HEK293 (cell line): ENCODE results near the gene INSM1.

Experiments
- CTCF ChIA-PET: fragments of 350-600 bp; formaldehyde crosslinking; extraction: SDS; loops from one replicate; lab custom pipeline; 2021; ENCODE audit warnings: antibody characterized with exemption; lab: Yijun Ruan, JAX
- POLR2A ChIA-PET: fragments of 300-600 bp; formaldehyde crosslinking; extraction: SDS; loops from one replicate; lab custom pipeline; 2020; ENCODE audit warnings: antibody characterized with exemption, inconsistent platforms; lab: Yijun Ruan, JAX
- H3K27ac ChIP-seq: fragments of 200-500 bp; sonication (Bioruptor generic); 2 replicates; pipeline ENCODE4 v1.5.1; 2014; ENCODE audit warnings: low read depth, low read length, control low read depth, inconsistent platforms; ENCODE audit errors: extremely low read depth
- H3K36me3 ChIP-seq, 2 experiments: fragments of 200-500 bp in 1 of 2; sonication (Bioruptor generic) in 1 of 2; 1 replicate in 1 of 2; 2 replicates in 1 of 2; pipeline ENCODE4 v1.5.1; 2014 to 2017; ENCODE audit warnings: inconsistent platforms in 2 of 2, low read length in 2 of 2; ENCODE audit not compliant: control insufficient read depth in 2 of 2, insufficient read depth in 1 of 2
- H3K4me1 ChIP-seq: fragments of 200-500 bp; sonication (Bioruptor generic); 2 replicates; pipeline ENCODE4 v1.5.1; 2014; ENCODE audit warnings: mild to moderate bottlenecking, low read length, inconsistent platforms; ENCODE audit not compliant: control insufficient read depth, insufficient read depth
- H3K4me3 ChIP-seq: 2 replicates; pipeline ENCODE4 v1.5.1; 2011; ENCODE audit warnings: low read depth, mild to moderate bottlenecking, control low read depth, low read length, moderate library complexity
- H3K9me3 ChIP-seq: fragments of 200-500 bp; sonication (Bioruptor generic); 2 replicates; pipeline ENCODE4 v1.5.1; 2014; ENCODE audit warnings: low read depth, low read length, inconsistent platforms; ENCODE audit not compliant: control insufficient read depth, insufficient read depth
- AEBP2 ChIP-seq: fragments of 450-650 bp; formaldehyde crosslinking; IDR thresholded peaks from 2 replicates; pipeline ENCODE4 v1.5.1; 2016; ENCODE audit warnings: missing biosample characterization, missing genetic modification characterization, borderline replicate concordance
- BCL11B ChIP-seq: fragments of 450-650 bp; formaldehyde crosslinking; IDR thresholded peaks from 2 replicates; pipeline ENCODE4 v1.5.1; 2016; ENCODE audit warnings: low read depth, missing biosample characterization, missing genetic modification characterization
- GLI4 ChIP-seq: fragments of 450-650 bp; formaldehyde crosslinking; IDR thresholded peaks from 2 replicates; pipeline ENCODE4 v1.5.1; 2016; ENCODE audit warnings: missing biosample characterization, missing genetic modification characterization
- TRIM28 ChIP-seq: IDR thresholded peaks from 2 replicates; pipeline ENCODE4 v1.6.1; 2011; ENCODE audit warnings: low read length, control low read depth, borderline replicate concordance
- ZBTB8A ChIP-seq: fragments of 450-650 bp; formaldehyde crosslinking; IDR thresholded peaks from 2 replicates; pipeline ENCODE4 v1.5.1; 2016; ENCODE audit warnings: missing biosample characterization, missing genetic modification characterization
- ZNF174 ChIP-seq: fragments of 450-650 bp; formaldehyde crosslinking; IDR thresholded peaks from 2 replicates; pipeline ENCODE4 v1.5.0; 2017; ENCODE audit warnings: missing biosample characterization, mild to moderate bottlenecking, missing genetic modification characterization
- ZNF202 ChIP-seq: fragments of 450-650 bp; formaldehyde crosslinking; IDR thresholded peaks from 2 replicates; pipeline ENCODE4 v1.5.1; 2016; ENCODE audit warnings: missing biosample characterization, missing genetic modification characterization, borderline replicate concordance
- ZNF23 ChIP-seq: fragments of 450-650 bp; formaldehyde crosslinking; IDR thresholded peaks from 2 replicates; pipeline ENCODE4 v1.5.1; 2016; ENCODE audit warnings: missing biosample characterization, missing genetic modification characterization, borderline replicate concordance
- ZNF362 ChIP-seq: fragments of 450-650 bp; formaldehyde crosslinking; IDR thresholded peaks from 2 replicates; pipeline ENCODE4 v1.5.1; 2016; ENCODE audit warnings: missing biosample characterization, missing genetic modification characterization
- ZNF366 ChIP-seq: fragments of 450-650 bp; formaldehyde crosslinking; conservative IDR thresholded peaks from 2 replicates; pipeline ENCODE4 v1.5.1; 2016; ENCODE audit warnings: missing biosample characterization, missing genetic modification characterization
- ZNF37A ChIP-seq: fragments of 450-650 bp; IDR thresholded peaks from 2 replicates; pipeline ENCODE4 v1.5.1; 2018; ENCODE audit warnings: missing biosample characterization, missing genetic modification characterization
- ZNF600 ChIP-seq: fragments of 450-650 bp; formaldehyde crosslinking; IDR thresholded peaks from 2 replicates; pipeline ENCODE4 v1.5.1; 2016; ENCODE audit warnings: missing biosample characterization, missing genetic modification characterization
- ZNF624 ChIP-seq: fragments of 450-650 bp; formaldehyde crosslinking; IDR thresholded peaks from 2 replicates; pipeline ENCODE4 v1.5.1; 2017; ENCODE audit warnings: missing biosample characterization, missing genetic modification characterization
- ZNF639 ChIP-seq: fragments of 450-650 bp; formaldehyde crosslinking; IDR thresholded peaks from 2 replicates; pipeline ENCODE4 v1.5.1; 2016; ENCODE audit warnings: missing biosample characterization, missing genetic modification characterization
- ZNF704 ChIP-seq: fragments of 450-650 bp; formaldehyde crosslinking; IDR thresholded peaks from 2 replicates; pipeline ENCODE4 v1.5.1; 2016; ENCODE audit warnings: missing biosample characterization, missing genetic modification characterization
- ZNF843 ChIP-seq: fragments of 450-650 bp; formaldehyde crosslinking; IDR thresholded peaks from 2 replicates; pipeline ENCODE4 v1.5.1; 2016; ENCODE audit warnings: missing biosample characterization, missing genetic modification characterization

Gene INSM1

GRCh38 chr20:20365480-20366161 lies 2.3 kb upstream of the INSM1 start:
- Histone ChIP-seq H3K9me3 (no peaks in the 10 kb centered on the region), H3K4me1 (peaks cover 11% of the 10 kb centered on the region; the same call in 1 of the 2 replicates), H3K36me3 (no peaks in the 10 kb centered on the region), H3K4me3 (no peak overlapping the region), H3K27ac (no peak overlapping the region)
- ChIA-PET POLR2A (no interaction called here), CTCF (interaction anchor here (0.6 kb wide), 1 partner anchor 182 kb away, joined by 3 read pairs; no protein-coding TSS in a partner anchor)
- TF ChIP-seq GLI4 (tag by site-specific recombination) = no peak

- no peak overlapping the region for H3K4me3 ChIP-seq
- ChIA-PET CTCF (interaction anchor here (0.7 kb wide), 1 partner anchor 33 kb away, joined by 4 read pairs; no protein-coding TSS in a partner anchor), POLR2A (no interaction called here)
- H3K9me3 ChIP-seq = no peaks in the 10 kb centered on the region
- no peak overlapping the region for H3K27ac ChIP-seq
- H3K36me3 ChIP-seq = no peaks in the 10 kb centered on the region
- H3K4me1 ChIP-seq = peaks cover 11% of the 10 kb centered on the region; the same call in 1 of the 2 replicates
- no peak for TF ChIP-seq ZNF362 (tag by site-specific recombination)
- TF ChIP-seq ZNF174 (tag by site-specific recombination) = no peak
- no peak for TF ChIP-seq TRIM28
- TF ChIP-seq ZNF624 (tag by site-specific recombination) = no peak
- TF ChIP-seq ZNF23 = no peak
- TF ChIP-seq BCL11B = no peak
- no peak for TF ChIP-seq ZNF600 (tag by site-specific recombination)
- TF ChIP-seq ZNF37A (tag by site-specific recombination) = no peak
- no peak for TF ChIP-seq ZNF366 (tag by site-specific recombination)
- no peak for TF ChIP-seq AEBP2 (tag by site-specific recombination)
- TF ChIP-seq ZBTB8A (tag by site-specific recombination) = no peak
- no peak for TF ChIP-seq ZNF704 (tag by site-specific recombination)
- no peak for TF ChIP-seq ZNF202 (tag by site-specific recombination)
- TF ChIP-seq ZNF843 (tag by site-specific recombination) = no peak
- no peak for TF ChIP-seq ZNF639 (tag by site-specific recombination)
These were observed 1.4 kb upstream of the INSM1 start for GRCh38 chr20:20366551-20366875.
